Suppressor macrophage (primary cell): ENCODE data around the gene SLC6A6.

Experiments used
- DNase-seq, 4 experiments: peaks; one replicate each; pipeline ENCODE4 v3.0.0-alpha.2; 2020 to 2022

The SLC6A6 gene

GRCh38 chr3:14488286-14489041 lies 86.1 kb downstream of the SLC6A6 start:
- DNase-seq: no peak

GRCh38 chr3:14489641-14490040 lies 87.2 kb downstream of the SLC6A6 start:
- no peak for DNase-seq

- no peak for DNase-seq
Observed at GRCh38 chr3:14490255-14490654, 87.8 kb downstream of the SLC6A6 start.

- no peak for DNase-seq
Observed at GRCh38 chr3:14490831-14491230, 88.4 kb downstream of the SLC6A6 start.

GRCh38 chr3:14491396-14492190 lies 89.2 kb downstream of the SLC6A6 start:
- no peak for DNase-seq

GRCh38 chr3:14492948-14493881 lies 90.8 kb downstream of the SLC6A6 start:
- DNase-seq: no peak

GRCh38 chr3:14494279-14494972 lies 92.0 kb downstream of the SLC6A6 start:
- DNase-seq: no peak

GRCh38 chr3:14494973-14495300 lies 92.5 kb downstream of the SLC6A6 start:
- no peak for DNase-seq

- DNase-seq: no peak
Observed at GRCh38 chr3:14496351-14496750, 93.9 kb downstream of the SLC6A6 start.

- DNase-seq: no peak
Observed at GRCh38 chr3:14497321-14497720, 94.9 kb downstream of the SLC6A6 start.

GRCh38 chr3:14502472-14502871 lies 100.1 kb downstream of the SLC6A6 start:
- no peak for DNase-seq

GRCh38 chr3:14503033-14503705 lies 100.8 kb downstream of the SLC6A6 start:
- no peak for DNase-seq

GRCh38 chr3:14503706-14504065 lies 101.3 kb downstream of the SLC6A6 start:
- DNase-seq: no peak

- no peak for DNase-seq
Observed at GRCh38 chr3:14505001-14505802, 102.8 kb downstream of the SLC6A6 start.

GRCh38 chr3:14505803-14506500 lies 103.5 kb downstream of the SLC6A6 start:
- no peak for DNase-seq

GRCh38 chr3:14506626-14507304 lies 104.4 kb downstream of the SLC6A6 start:
- no peak for DNase-seq

- no peak for DNase-seq
Observed at GRCh38 chr3:14507305-14507741, 104.9 kb downstream of the SLC6A6 start.

GRCh38 chr3:14507757-14508504 lies 105.5 kb downstream of the SLC6A6 start:
- DNase-seq: no peak

GRCh38 chr3:14508505-14508819 lies 106.1 kb downstream of the SLC6A6 start:
- DNase-seq: no peak
